ENCODE data around the gene CCDC110.

CCDC110 gene

DNA sequence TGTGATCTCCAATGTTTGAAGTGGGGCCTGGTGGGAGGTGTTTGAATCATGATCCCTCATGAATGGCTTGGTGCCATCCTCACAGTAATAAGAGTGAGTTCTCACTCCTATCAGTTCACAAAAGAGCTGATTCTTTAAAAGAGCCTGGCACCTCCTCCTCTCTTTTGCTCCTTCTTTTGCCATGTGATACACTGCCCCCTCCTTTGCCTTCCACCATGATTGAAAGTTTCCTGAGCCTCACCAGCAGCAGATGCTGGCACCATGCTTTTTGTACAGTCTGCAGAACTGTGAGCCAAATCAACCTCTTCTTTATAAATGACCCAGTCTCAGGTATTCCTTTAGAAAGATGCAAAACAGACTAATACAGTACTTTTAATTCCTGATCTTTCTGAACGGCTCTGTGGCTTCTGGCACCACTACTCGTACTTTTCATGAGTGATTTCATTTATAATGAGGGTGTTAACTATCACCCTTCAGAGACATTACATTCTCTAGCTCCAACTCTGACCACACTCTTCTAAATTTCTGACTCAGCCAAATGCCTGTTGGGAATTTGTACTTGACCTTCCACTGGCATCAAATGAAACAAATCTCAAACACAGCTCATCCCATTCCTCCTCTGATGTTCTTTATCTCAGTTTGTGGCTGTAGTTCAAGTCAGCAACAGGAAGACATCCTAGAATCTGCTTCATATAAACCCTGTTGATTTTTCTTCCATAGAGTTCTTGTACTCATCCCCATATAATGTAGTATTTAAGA is 50.0 kb downstream of the CCDC110 start:
- DNase-seq (ENCODE audit: low spot score), result no peak

DNA sequence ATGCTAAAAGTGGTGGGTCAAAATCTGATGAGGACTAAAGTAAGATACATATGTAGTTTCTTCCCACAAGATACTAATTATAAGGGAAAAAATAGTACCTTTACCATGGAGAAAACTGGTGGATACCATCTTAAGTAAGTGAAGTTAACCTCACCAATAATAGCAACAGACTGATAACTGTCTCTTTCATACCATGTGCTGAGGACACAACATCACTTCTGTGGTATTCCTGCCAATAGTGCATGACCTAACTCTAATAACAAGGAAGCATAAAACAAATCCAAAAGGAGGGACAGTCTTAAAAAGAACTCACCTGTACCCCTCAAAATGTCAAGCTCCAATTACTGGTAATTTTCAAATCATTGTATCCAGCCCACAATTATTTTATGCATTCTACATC is 54.6 kb downstream of the CCDC110 start:
- DNase-seq (ENCODE audit: low spot score), result no peak

DNA sequence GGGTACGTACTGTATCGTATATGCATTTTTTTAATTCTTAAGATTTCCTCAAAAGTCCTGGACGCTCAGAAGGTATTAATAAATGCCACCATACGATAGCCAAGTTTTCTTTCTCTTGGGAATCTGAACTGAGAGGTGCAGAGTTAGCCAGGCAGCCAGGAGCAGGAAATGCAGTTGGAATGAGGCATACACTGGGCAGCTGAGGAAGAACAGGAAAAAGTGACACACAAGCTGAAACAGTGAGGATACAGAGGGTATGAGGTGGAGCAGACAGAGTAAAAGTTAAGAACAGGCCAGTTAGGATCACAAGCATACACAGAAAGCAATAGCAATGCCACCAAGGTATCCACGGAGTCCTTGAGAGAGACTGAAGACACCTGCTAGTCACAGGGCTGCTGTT is 59.1 kb downstream of the CCDC110 start:
- DNase-seq (ENCODE audit: low spot score), result no peak

DNA sequence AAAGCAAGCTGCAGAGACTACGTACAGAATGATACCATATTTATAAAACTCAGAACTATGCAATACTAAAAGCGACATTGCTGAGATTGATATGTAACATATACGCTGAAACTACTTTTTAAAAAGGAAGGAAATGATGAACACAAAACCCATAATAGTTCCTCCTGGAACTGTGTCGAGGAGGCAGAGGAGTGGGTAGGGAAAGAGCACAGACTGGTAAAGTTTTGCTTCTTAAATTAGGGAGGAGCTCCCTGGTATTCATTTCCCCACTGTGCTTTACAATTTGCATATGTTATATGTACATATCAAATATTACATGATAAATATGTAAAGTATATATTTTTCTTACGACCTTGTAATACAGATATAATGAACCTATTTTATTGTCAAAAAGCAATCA is 59.7 kb downstream of the CCDC110 start:
- DNase-seq (ENCODE audit: low spot score), result no peak

DNA sequence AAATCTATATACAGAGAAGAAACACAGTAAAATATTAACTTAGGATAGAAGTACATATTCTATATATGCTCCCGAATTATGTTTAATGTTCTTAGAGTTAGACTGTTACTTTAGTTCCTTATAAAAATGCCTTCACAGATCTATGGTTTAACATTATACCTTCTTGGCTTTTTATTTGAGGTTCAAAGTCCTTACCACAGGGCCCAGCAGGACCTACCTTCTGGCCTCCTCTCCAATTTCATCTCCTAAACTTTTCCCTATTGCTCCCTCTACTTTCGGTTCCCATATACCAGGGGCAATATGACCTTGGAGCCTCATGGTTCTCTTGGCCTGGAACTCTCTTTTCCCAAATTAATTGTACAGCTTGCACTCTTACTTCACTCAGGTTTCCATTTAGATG is 63.1 kb downstream of the CCDC110 start:
- DNase-seq (ENCODE audit: low spot score), result no peak

DNA sequence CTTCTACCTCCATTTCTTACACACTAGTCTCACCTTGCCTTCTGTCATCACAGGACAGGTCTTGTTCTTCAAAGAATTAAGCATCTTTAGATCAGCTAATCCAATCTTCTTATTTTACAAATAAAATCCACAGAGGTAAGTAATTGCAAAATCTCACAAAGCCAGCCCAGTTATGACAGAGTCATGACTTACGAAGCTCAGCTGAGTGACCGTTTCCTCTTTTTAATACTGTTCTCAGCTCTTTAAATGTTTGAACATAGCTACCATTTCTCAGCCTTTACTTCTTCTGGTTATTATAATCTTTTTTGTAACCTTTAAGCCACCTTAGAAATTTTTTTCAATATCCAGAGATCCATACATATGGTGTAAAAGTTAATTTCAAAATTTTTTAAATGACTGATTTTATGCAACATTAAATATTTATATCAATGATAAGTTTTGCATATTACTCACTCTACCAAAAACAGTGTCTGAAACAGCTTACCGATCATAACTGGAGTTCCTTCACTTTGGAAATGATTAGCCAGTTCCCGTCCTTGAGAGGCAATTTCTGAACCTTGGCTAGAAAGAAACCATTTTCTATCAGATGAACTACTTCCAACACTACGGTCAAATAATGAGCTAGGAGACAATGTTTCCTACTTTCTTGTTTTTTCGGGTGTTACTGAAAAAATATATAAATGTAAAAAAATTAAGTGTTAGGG is 66.1 kb downstream of the CCDC110 start:
- no peak for DNase-seq (ENCODE audit: low spot score)

DNA sequence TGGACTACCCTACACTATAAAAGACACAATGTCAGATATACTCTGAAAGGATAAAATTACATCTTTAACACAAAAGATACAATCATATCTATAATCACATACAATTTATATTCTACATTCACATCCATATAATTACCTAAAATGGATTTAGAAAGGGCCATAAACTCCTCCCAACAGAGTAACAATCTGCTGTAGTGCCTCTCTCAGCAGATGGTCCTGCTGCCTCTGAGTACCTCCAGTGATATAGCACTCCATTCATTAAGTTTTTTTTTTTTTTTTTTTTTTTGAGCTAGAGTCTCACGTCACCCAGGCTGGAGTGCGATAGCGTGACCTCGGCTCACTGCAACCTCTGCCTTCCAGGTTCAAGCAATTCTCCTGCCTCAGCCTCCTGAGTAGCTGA is 67.5 kb downstream of the CCDC110 start:
- DNase-seq (ENCODE audit: low spot score), result no peak

DNA sequence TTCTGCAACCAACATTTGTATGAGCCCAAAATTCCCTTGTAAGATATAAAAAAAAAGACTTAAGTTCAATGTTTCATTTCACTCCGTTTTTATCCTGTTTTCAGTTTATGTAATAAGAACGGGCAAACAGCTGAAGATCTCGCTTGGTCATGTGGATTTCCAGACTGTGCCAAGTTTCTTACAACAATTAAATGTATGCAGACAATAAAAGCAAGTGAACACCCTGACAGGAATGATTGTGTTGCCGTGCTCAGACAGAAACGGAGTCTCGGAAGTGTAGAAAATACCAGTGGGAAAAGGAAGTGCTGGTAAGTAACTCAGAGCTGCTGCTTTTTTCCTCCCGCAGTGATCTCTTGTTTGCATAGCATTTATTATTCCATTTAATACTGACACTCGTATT is 72.1 kb downstream of the CCDC110 start:
- DNase-seq (ENCODE audit: low spot score), result no peak

DNA sequence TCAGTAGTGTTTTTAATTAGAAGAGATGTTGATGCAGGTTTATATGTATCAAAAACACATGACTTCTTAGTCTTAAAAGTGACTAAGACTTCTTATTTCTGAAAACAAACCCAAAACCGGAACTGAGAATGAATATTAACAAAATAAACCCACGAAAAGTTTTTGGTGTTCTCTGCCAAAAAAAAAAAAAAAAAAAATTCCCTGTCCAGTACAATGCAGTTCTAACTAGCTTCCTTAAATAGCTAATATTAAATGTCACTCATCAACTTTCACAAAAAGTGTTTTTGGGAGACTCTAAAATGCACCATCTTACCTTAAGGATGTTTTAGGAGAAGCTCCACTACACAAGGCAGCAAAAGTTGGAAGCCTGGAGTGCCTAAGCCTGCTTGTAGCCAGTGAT is 72.9 kb downstream of the CCDC110 start:
- DNase-seq (ENCODE audit: low spot score), result no peak

DNA sequence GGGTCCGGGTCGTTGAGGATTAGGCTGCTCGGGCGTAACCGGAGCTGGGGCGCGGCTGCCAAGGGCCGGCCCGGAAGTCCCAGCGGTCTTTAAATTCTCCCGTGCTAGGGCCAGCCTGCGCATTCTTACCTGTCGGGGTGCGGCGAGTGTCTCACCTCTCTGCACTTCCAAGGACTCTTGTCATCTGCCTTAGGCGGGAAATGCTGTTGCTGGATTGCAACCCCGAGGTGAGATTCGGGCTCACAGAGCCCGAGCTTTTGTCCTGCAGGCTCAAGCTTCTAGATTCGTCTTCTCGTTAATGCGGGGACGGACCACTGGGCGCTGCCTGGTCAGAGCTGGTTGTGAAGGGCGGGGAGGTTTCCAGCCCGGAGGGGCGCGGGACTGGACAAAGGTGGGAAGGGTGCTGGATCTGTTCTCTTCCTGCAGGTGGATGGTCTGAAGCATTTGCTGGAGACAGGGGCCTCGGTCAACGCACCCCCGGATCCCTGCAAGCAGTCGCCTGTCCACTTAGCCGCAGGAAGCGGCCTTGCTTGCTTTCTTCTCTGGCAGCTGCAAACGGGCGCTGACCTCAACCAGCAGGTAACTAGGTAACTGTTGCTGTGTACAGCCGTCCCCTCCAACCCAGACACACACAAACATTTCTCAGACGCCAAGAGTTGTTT is 74.7 kb downstream of the CCDC110 start, which contains the start of gene ANKRD37:
Gene ANKRD37, plus strand, starts transcription at position 118 of the 662 bp plus-strand sequence. Its CDS starts 83 bp downstream, at position 201.
- DNase-seq (ENCODE audit: low spot score), result no peak

DNA sequence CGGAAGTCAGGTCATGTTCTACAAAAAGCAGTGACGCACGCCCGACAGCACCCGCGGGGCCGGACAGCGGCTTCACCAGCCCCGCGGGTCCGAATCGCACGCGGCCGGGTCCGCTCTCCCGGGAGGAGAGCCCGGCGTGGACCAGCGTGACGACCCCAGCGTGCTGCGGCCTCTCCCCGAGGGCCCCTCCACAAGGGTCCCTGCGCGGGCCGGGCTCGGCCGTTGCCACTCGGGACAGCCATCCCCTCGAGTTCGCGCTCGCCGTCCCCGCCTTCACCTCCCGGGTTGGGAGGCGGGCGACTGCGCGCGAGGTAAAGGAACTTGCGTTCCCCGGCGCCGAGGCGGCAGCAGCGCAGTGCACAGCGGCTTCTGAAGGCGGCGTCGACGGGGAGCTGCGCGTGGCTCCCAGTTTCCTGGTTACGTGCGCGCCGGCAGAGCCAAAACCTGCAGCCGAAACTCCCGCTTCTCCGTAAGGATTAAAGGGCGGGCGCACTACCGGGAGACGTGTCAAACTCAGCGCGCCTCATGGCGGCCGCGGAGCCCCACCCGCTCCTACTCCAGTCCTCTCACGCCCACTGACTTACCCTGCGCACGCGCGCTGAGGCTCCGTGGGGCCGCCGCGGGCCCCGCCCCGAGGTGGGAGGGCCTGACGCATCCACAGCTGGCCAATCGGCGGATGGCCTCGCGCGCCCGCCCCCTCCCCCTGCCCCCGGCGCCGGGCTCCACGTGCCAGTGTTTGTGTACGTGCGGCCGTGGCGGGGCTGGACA is 75.4 kb downstream of the CCDC110 start:
- peak; percentile 95 for DNase-seq (ENCODE audit: low spot score)

DNA sequence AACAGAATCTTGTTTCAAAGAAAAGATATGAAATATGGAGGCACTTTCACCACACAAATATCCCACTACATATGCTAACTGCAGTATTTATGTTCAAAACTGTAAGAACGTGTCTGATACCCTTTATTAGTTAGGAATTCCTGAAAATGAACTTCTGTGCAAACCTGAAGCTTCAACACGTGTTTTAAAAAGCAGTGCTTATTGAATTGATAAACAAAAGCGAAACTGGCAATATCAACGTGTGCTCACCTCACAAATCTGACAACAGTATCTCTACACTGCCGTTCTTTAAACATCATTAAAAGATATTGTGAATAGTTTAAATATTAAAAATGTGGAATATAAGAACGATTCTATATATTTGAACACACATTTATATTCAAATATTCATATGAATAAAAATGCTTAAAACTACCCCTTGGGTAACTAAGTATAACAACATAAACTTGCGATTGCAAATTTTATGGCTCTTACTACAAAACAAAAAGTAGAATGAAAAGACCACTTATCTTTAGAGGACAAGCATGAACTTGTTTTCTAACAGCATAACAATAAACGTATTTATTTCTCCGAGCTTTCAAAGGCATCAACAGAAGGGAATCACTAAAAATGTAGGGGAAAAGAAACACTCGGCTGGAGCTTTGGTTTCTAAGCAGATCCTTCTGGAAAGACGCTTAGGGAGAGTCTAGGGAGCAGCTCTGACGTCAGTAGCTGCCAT is 76.1 kb downstream of the CCDC110 start, which contains the start of gene LRP2BP:
Gene LRP2BP, minus strand, starts transcription at position 687 of the 718 bp plus-strand sequence. CDS start 17,738 bp downstream, outside the sequence.
- no peak for DNase-seq (ENCODE audit: low spot score)

Small RNA genes within 50 kb of the gene (small RNA-seq; reads per million reads assigned to genes)
- gene RF00019, result 0 reads per million in 2 experiments

Measured in SK-N-DZ (cell line).